ENCODE data around the gene UIMC1. TPM values are rescaled to one million over a fixed set of nuclear protein-coding genes. Genes with fewer than 3 reads are reported as not detected.
A peak's percentile ranks its signal among the peaks of the same experiment; 100 is the strongest.

The UIMC1 gene
- total and polyA plus RNA-seq, 11 donors, result 14.8 to 40.2 (median 31.9) TPM

DNA sequence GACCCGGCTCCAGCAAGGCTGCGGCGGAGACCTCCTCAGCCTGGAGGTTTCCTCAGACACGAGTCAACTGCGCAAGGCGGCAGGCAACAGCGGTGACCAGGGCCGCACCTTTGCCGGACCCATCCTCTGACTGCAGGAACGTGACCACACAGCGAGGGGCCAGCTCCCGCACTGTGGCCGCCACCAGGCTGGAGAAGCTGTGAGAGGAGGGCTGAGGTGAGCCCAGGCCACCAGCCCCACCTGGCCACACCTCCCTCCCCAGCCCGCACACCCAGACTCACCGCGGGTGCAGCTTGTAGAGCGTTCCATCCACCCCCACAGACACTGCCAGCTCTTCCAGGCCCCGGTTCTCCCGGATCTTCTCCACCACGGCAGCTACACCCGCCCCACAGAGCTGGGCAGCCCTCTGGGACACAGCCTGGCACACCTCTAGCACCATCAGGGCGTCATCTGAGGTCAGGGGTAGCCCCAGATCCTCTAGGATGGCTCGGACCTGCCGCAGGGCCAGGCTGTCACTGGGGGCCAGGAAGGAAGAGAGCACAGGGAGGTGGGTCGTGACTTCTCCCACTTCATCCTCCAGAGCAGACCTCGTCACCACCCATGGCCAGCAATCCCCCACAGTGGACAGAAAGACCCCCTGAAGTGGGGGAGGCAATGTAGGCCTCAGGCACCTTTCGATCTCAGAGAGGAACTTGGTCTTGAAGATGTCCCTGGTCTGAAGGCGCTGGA is 125.4 kb downstream of the UIMC1 start:
- H3K9me3 ChIP-seq, result no peaks in the 10 kb centered on the region
- H3K4me1 ChIP-seq, result no peaks in the 10 kb centered on the region
- H3K4me3 ChIP-seq, result no peak overlapping the region
- peaks cover 0 to 10% (median 0%) of the 10 kb centered on the region in 9 donors for H3K36me3 ChIP-seq
- TF ChIP-seq POLR2A (IDR thresholded peaks at IDR 0.05), result no peak
- TF ChIP-seq, protein P1, sequence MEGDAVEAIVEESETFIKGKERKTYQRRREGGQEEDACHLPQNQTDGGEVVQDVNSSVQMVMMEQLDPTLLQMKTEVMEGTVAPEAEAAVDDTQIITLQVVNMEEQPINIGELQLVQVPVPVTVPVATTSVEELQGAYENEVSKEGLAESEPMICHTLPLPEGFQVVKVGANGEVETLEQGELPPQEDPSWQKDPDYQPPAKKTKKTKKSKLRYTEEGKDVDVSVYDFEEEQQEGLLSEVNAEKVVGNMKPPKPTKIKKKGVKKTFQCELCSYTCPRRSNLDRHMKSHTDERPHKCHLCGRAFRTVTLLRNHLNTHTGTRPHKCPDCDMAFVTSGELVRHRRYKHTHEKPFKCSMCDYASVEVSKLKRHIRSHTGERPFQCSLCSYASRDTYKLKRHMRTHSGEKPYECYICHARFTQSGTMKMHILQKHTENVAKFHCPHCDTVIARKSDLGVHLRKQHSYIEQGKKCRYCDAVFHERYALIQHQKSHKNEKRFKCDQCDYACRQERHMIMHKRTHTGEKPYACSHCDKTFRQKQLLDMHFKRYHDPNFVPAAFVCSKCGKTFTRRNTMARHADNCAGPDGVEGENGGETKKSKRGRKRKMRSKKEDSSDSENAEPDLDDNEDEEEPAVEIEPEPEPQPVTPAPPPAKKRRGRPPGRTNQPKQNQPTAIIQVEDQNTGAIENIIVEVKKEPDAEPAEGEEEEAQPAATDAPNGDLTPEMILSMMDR (IDR thresholded peaks at IDR 0.05), result no peak
- no peak for ATAC-seq
- intact Hi-C loops (cut with DNase I), result no loop called here
- DNase-seq, result peak in 2 of 5 donors; percentile 23 to 57
- WGBS, 4 donors, result 89 to 91% (median 90%) methylated on average over 20 to 28 of the region's 28 CpGs
- H3K27me3 ChIP-seq, result peaks cover 0 to 26% (median 12%) of the 10 kb centered on the region in 9 donors
- no peak overlapping the region for H3K27ac ChIP-seq

DNA sequence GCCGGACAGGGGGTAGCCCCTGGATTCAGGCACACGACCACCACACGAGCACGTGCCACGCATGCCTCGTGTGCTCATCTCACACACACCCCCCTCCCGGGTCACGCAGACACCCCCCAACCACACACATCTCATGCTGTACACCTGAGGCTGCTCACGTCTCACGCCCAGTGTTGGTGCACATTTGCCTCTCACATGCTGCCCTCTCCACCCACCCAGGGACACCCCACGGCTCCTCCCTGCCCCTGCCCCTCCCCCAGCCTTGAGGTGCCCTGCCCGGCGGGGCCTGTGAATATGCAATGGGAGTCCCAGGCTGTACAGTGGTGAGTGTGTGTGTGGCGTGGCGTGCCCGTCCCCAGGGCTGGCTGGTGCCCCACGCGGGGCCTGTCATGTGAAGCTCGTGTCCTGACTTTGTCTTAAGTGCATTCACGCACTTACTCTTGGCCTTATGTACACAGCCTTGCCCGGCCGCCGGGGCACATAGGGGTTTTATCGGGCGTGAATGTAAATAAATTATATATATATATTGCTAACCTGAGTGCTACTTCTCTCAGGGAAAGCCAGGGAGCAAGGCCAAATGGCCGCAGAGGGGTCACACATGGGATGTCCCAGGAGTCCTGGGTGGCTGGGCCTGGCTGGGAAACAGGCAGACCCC is 126.1 kb downstream of the UIMC1 start:
- peaks cover 2 to 32% (median 15%) of the 10 kb centered on the region in 9 donors for H3K27me3 ChIP-seq
- no peak for ATAC-seq
- 89 to 94% (median 91%) methylated on average over 16 to 26 of the region's 26 CpGs for WGBS, 4 donors
- no peak overlapping the region for H3K4me3 ChIP-seq
- intact Hi-C loops (cut with DNase I), result no loop called here
- H3K4me1 ChIP-seq, result no peaks in the 10 kb centered on the region
- peak in 1 of 5 donors; percentile 48 for DNase-seq
- TF ChIP-seq POLR2A (IDR thresholded peaks at IDR 0.05), result no peak
- TF ChIP-seq, protein P1 (IDR thresholded peaks at IDR 0.05), result no peak
- H3K9me3 ChIP-seq, result no peaks in the 10 kb centered on the region
- peaks cover 0 to 10% (median 0%) of the 10 kb centered on the region in 9 donors for H3K36me3 ChIP-seq
- no peak overlapping the region for H3K27ac ChIP-seq

DNA sequence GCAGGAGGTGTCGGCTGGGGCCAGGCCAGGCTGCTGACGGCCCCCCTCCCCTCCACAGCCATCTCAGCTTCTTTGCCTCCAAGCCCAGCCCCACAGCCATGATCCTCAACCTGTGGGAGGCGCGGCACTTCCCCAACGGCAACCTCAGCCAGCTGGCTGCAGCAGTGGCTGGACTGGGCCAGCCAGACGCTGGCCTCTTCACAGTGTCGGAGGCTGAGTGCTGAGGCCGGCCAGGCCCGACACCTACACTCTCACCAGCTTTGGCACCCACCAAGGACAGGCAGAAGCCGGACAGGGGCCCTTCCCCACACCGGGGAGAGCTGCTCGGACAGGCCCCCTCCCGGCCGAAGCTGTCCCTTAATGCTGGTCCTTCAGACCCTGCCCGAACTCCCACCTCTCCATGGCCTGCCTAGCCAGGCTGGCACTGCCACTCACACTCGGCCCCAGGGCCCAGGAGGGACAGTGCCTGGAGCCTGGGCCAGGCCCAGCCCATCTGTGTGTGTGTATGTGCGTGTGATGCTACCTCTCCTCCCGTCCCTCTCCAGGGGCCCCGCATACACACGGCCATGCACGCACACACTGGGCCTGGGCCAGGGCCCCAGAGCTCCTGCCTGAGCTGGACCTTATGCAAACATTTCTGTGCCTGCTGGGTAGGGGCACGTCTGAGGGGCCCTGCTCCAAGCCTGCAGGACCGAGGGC is 126.8 kb downstream of the UIMC1 start:
- DNase-seq (peak in 2 of 5 donors; percentile 16 to 55), ATAC-seq (peak in 1 of 4 donors; percentile 4)
- H3K27me3 ChIP-seq, result peaks cover 4 to 39% (median 15%) of the 10 kb centered on the region in 9 donors
- intact Hi-C loops (cut with DNase I), result no loop called here
- 71 to 84% (median 76%) methylated on average over 17 to 23 of the region's 23 CpGs for WGBS, 4 donors
- TF ChIP-seq POLR2A (IDR thresholded peaks at IDR 0.05), result no peak
- TF ChIP-seq, protein P1 (IDR thresholded peaks at IDR 0.05), result no peak
- H3K36me3 ChIP-seq, result peaks cover 0 to 10% (median 0%) of the 10 kb centered on the region in 9 donors
- H3K4me3 ChIP-seq, result no peak overlapping the region
- H3K4me1 ChIP-seq, result no peaks in the 10 kb centered on the region
- no peak overlapping the region for H3K27ac ChIP-seq
- H3K9me3 ChIP-seq, result no peaks in the 10 kb centered on the region
